ENCODE data around the gene ZNF511. TPM values are rescaled to one million over a fixed set of nuclear protein-coding genes. Genes with fewer than 3 reads are reported as not detected.

The ZNF511 gene
- total RNA-seq, 1 donor from 2014 or later, result 51.9 TPM

GRCh38 chr10:133349160-133349568, 40.5 kb downstream of the ZNF511 start:
- Mint-ChIP-seq H3K9me3 (no peaks in the 10 kb centered on the region), H3K27ac (no peak overlapping the region), H3K36me3 (no peaks in the 10 kb centered on the region), H3K27me3 (peaks cover 9% of the 10 kb centered on the region), H3K4me1 (ENCODE audit: unreplicated experiment) (no peaks in the 10 kb centered on the region), H3K4me3 (no peak overlapping the region)
- no peak for TF ChIP-seq CTCF (conservative IDR thresholded peaks at IDR 0.05)
- DNase-seq (ENCODE audit: extremely low spot score, unreplicated experiment), result no peak

GRCh38 chr10:133349577-133350011, 40.9 kb downstream of the ZNF511 start:
- H3K36me3 Mint-ChIP-seq, result no peaks in the 10 kb centered on the region
- TF ChIP-seq CTCF (conservative IDR thresholded peaks at IDR 0.05), result no peak
- DNase-seq (ENCODE audit: extremely low spot score, unreplicated experiment), result no peak
- peaks cover 9% of the 10 kb centered on the region for H3K27me3 Mint-ChIP-seq
- H3K9me3 Mint-ChIP-seq, result no peaks in the 10 kb centered on the region
- H3K4me3 Mint-ChIP-seq, result no peak overlapping the region
- H3K4me1 Mint-ChIP-seq (ENCODE audit: unreplicated experiment), result no peaks in the 10 kb centered on the region
- H3K27ac Mint-ChIP-seq, result no peak overlapping the region

GRCh38 chr10:133350283-133350949, 41.7 kb downstream of the ZNF511 start:
- no peak for DNase-seq (ENCODE audit: extremely low spot score, unreplicated experiment)
- Mint-ChIP-seq H3K4me3 (no peak overlapping the region), H3K9me3 (no peaks in the 10 kb centered on the region), H3K27ac (no peak overlapping the region), H3K36me3 (no peaks in the 10 kb centered on the region), H3K4me1 (ENCODE audit: unreplicated experiment) (no peaks in the 10 kb centered on the region), H3K27me3 (peaks cover 9% of the 10 kb centered on the region)
- TF ChIP-seq CTCF (conservative IDR thresholded peaks at IDR 0.05), result no peak

- no peaks in the 10 kb centered on the region for H3K4me1 Mint-ChIP-seq (ENCODE audit: unreplicated experiment)
- peaks cover 4% of the 10 kb centered on the region for H3K27me3 Mint-ChIP-seq
- H3K4me3 Mint-ChIP-seq, result no peak overlapping the region
- no peak for TF ChIP-seq CTCF (conservative IDR thresholded peaks at IDR 0.05)
- no peak overlapping the region for H3K27ac Mint-ChIP-seq
- H3K9me3 Mint-ChIP-seq, result no peaks in the 10 kb centered on the region
- H3K36me3 Mint-ChIP-seq, result no peaks in the 10 kb centered on the region
- no peak for DNase-seq (ENCODE audit: extremely low spot score, unreplicated experiment)
Observed at GRCh38 chr10:133350950-133351329, 42.2 kb downstream of the ZNF511 start.

GRCh38 chr10:133351408-133352318, 42.9 kb downstream of the ZNF511 start:
- no peak overlapping the region for H3K4me3 Mint-ChIP-seq
- no peak for DNase-seq (ENCODE audit: extremely low spot score, unreplicated experiment)
- H3K36me3 Mint-ChIP-seq, result no peaks in the 10 kb centered on the region

More at GRCh38 chr10:133351408-133352318, 42.9 kb downstream of the ZNF511 start:
- Mint-ChIP-seq H3K9me3 (no peaks in the 10 kb centered on the region), H3K4me1 (ENCODE audit: unreplicated experiment) (no peaks in the 10 kb centered on the region), H3K27ac (no peak overlapping the region), H3K27me3 (peaks cover 4% of the 10 kb centered on the region)
- TF ChIP-seq CTCF (conservative IDR thresholded peaks at IDR 0.05), result no peak

All from type B pancreatic cell (in vitro differentiated cells).